Neuron (in vitro differentiated cells): ENCODE measurements around the gene DNMBP.
"Not testable (repeated sequence)": the region's sequence is repeated elsewhere in the genome, so short reads cannot be mapped to it uniquely, and the experiment has no call there.

ENCODE experiments used
- H2AFZ ChIP-seq: one replicate; pipeline ENCODE4 v1.6.1; 2013; ENCODE audit warnings: low read depth, mild to moderate bottlenecking, inconsistent platforms, low read length, moderate library complexity
- H3K27me3 ChIP-seq: one replicate; pipeline ENCODE4 v1.6.1; 2013; ENCODE audit warnings: low read length; ENCODE audit not compliant: insufficient read depth
- H3K36me3 ChIP-seq: one replicate; pipeline ENCODE4 v1.6.1; 2013; ENCODE audit warnings: low read length; ENCODE audit not compliant: insufficient read depth
- H3K4me1 ChIP-seq: one replicate; pipeline ENCODE4 v1.6.1; 2013; ENCODE audit warnings: low read length; ENCODE audit not compliant: insufficient read depth
- H3K4me3 ChIP-seq: 2 replicates; pipeline ENCODE4 v1.5.1; 2013; ENCODE audit warnings: mild to moderate bottlenecking, low read length, moderate library complexity
- H3K9me3 ChIP-seq: one replicate; pipeline ENCODE4 v1.6.1; 2013; ENCODE audit warnings: low read length

DNMBP gene

DNA sequence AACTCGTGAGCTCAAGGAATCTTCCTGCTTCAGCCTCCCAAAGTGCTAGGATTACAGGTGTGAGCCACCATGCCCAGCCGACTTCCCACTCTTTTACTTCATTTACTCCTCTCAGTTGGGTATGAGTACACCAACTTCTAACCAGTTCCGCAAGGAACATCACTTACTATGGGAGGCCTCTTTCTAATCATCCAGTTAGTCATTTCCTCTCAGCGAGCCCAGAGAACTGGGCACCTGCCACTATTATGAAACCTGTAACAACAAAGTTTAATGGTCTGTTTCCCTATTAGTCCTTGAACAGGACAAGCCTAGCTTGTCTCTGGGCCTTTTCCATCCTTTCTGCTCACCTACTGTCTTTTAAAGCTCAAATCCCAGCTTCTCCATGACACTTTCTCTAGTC, 88.8 kb downstream of the DNMBP start:
- Histone ChIP-seq H3K27me3 (no peaks in the 10 kb centered on the region), H3K4me3 (no peak overlapping the region), H3K9me3 (no peaks in the 10 kb centered on the region), H3K36me3 (no peaks in the 10 kb centered on the region), H2AFZ (no peak overlapping the region), H3K4me1 (peaks cover 13% of the 10 kb centered on the region)

- Histone ChIP-seq H3K36me3 (no peaks in the 10 kb centered on the region), H3K27me3 (no peaks in the 10 kb centered on the region), H2AFZ (no peak overlapping the region), H3K4me1 (peaks cover 13% of the 10 kb centered on the region), H3K4me3 (no peak overlapping the region), H3K9me3 (no peaks in the 10 kb centered on the region)
Observed at GRCh38 chr10:99920486-99920885, 89.3 kb downstream of the DNMBP start.

DNA sequence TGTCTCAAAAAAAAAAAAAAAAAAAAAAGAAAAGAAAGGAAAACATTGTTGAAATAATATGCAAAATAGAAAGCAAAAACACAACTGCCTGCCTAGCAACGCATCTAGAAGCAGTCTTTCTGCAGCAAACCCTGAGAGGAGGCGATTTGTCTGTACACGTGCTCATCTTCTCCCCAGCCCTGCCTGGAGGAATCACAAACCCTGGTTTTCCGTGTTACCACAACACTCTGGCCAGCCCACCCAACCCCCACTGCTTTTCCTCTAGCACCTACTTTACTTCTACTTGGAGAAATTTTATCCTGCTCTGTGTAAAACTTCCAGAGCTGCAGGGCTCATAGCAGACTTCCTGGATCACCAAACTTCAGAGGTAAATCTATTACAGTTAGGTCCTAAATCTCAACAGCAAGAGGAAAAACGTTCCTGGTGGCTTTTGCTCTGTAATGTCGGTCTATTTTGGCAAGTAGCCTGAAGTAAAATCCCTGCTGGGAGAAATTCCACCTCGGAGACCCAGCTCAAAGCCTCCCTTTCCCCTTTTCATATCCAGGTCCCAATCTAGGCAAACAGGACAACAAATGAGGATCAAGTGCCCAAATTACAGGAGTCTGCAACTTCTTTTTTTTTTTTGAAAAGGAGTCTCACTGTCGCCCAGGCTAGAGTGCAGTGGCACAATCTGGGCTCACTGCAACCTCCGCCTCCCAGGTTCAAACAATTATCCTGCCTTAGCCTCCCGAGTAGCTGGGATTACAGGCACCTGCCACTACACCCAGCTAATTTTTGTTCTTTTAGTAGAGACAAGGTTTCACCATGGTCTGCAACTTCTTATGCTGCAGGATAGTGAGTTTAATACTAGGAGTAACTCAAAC, 91.6 kb downstream of the DNMBP start:
- Histone ChIP-seq H2AFZ (peak overlapping the region; percentile 84), H3K4me3 (peak overlapping the region; percentile 68)

GRCh38 chr10:99916776-99917175, 93.0 kb downstream of the DNMBP start:
- Histone ChIP-seq H3K4me1 (peaks cover 25% of the 10 kb centered on the region), H3K36me3 (no peaks in the 10 kb centered on the region), H2AFZ (no peak overlapping the region), H3K9me3 (no peaks in the 10 kb centered on the region), H3K4me3 (no peak overlapping the region), H3K27me3 (no peaks in the 10 kb centered on the region)

More for the DNA sequence above, 91.6 kb downstream of the DNMBP start:
- H3K27me3 ChIP-seq = no peaks in the 10 kb centered on the region
- H3K36me3 ChIP-seq = no peaks in the 10 kb centered on the region
- no peaks in the 10 kb centered on the region for H3K9me3 ChIP-seq
- H3K4me1 ChIP-seq = peaks cover 14% of the 10 kb centered on the region

- Histone ChIP-seq H3K9me3 (no peaks in the 10 kb centered on the region), H3K36me3 (no peaks in the 10 kb centered on the region), H3K27me3 (no peaks in the 10 kb centered on the region), H3K4me1 (peaks cover 25% of the 10 kb centered on the region), H3K4me3 (no peak overlapping the region), H2AFZ (no peak overlapping the region)
Observed at GRCh38 chr10:99915414-99915813, 94.3 kb downstream of the DNMBP start.

GRCh38 chr10:99914236-99914635, 95.5 kb downstream of the DNMBP start:
- Histone ChIP-seq H3K4me1 (peaks cover 25% of the 10 kb centered on the region), H3K36me3 (no peaks in the 10 kb centered on the region), H3K27me3 (no peaks in the 10 kb centered on the region), H3K4me3 (peak overlapping the region; percentile 84), H3K9me3 (no peaks in the 10 kb centered on the region), H2AFZ (peak overlapping the region; percentile 92)

DNA sequence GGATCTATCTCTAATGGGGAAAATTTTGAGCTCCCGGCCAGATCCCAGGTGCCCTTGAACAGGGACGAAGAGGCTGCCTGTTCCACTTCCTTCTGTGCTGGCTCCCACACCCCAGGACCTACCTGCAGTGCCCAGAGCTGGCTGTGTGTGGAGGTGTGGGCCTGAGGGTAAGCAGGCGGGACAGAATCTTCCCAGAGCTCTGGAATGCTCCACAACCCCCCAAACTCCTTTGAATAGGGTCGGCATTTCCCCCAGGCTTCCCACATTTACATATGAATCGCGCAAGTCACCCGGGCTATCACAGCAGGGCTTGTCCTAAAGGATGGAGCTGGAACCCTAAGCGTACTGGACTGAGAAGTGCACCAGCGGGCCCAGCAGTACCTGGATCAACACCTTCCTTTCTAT, 95.9 kb downstream of the DNMBP start:
- Histone ChIP-seq H3K4me3 (peak overlapping the region; percentile 84), H2AFZ (peak overlapping the region; percentile 92), H3K36me3 (peaks cover 4% of the 10 kb centered on the region), H3K27me3 (no peaks in the 10 kb centered on the region), H3K4me1 (peaks cover 23% of the 10 kb centered on the region), H3K9me3 (no peaks in the 10 kb centered on the region)

- Histone ChIP-seq H3K4me3 (peak overlapping the region; percentile 84), H3K9me3 (no peaks in the 10 kb centered on the region), H3K27me3 (no peaks in the 10 kb centered on the region), H3K36me3 (peaks cover 22% of the 10 kb centered on the region), H3K4me1 (peaks cover 20% of the 10 kb centered on the region), H2AFZ (no peak overlapping the region)
Observed at GRCh38 chr10:99912041-99912440, 97.7 kb downstream of the DNMBP start.

DNA sequence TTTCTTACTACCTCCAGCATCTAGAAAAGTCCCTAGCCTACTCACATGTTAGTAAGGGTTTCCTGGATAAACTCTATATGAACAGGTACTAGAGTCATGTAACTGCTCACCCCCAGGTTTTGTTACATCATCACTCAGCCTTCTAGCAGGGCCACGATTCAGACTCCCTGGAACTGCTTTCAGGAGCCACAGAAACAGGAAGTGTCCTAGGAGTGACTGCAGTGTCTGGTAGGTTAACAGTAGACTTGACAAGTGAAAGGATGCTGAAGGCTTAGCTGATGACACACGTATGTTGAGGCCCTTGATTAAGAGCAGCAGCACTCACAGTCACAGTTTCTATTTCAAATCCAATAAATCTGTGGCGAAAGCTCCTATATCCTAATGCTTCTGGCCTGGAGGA, 101.2 kb downstream of the DNMBP start:
- Histone ChIP-seq H2AFZ (no peak overlapping the region), H3K27me3 (no peaks in the 10 kb centered on the region), H3K9me3 (no peaks in the 10 kb centered on the region), H3K4me3 (no peak overlapping the region), H3K4me1 (peaks cover 12% of the 10 kb centered on the region), H3K36me3 (peaks cover 57% of the 10 kb centered on the region)

DNA sequence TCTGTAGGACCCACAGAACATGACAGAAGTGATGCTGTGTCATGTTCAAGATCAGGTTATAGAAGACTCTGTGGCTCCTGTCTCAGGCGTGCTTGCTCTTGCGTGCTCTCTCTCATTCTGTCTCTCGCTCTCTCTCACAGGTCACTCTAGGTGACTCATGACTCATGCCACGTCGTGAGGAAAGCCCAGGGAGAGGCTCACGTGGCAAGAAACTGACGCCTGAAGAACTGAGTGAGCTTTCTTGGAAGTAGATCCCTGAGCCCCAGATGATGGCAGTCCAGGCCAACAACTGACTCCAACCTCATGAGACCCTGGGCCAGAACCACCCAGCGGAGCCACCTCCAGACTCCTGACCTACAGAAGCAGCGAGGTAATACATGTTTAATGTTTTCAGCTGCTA, 103.3 kb downstream of the DNMBP start:
- Histone ChIP-seq H3K36me3 (peaks cover 61% of the 10 kb centered on the region), H3K27me3 (no peaks in the 10 kb centered on the region), H3K9me3 (no peaks in the 10 kb centered on the region), H3K4me1 (no peaks in the 10 kb centered on the region), H3K4me3 (no peak overlapping the region), H2AFZ (no peak overlapping the region)

DNA sequence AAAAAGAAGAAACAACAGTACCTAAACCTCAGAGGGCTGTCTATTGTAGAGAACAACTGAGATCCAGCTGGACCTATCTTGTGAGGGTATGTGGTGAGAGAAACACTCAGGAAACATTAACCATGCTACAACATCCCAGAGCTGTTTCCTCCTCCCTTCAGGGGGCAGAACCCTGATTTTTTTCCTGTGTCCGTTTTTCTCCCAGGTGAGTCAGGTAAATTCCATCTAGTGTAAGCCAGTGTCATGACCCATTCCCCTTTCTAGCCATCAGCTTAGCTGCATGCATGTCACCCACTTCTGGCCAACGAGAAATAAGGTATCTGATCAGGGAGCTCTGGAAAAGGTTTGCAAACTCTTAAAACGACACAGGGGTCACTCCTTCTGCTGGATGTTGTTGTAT, 103.8 kb downstream of the DNMBP start:
- Histone ChIP-seq H3K4me1 (no peaks in the 10 kb centered on the region), H3K27me3 (no peaks in the 10 kb centered on the region), H3K36me3 (peaks cover 61% of the 10 kb centered on the region), H2AFZ (no peak overlapping the region), H3K9me3 (no peaks in the 10 kb centered on the region), H3K4me3 (no peak overlapping the region)

DNA sequence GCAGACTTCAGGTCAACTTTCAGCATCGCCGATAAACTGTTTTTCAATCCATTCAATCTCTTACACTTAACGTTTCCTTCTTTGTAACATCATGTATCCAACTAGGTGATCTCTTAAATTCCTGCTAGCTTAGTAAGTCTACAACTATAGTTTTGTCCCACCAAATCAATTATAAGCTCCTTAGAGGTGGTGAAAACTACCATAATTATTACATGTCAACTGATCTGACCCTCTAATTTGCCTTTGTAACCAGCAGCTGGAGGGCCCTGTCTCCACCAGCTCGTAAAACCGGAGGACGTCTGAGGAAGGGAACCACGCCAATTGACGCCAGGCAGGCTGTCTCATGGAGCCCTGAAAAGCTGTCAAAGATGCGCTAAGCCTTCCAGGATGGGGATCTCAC, 113.9 kb downstream of the DNMBP start:
- Histone ChIP-seq H3K36me3 (peaks cover 72% of the 10 kb centered on the region), H3K4me1 (no peaks in the 10 kb centered on the region), H3K4me3 (no peak overlapping the region), H3K27me3 (no peaks in the 10 kb centered on the region), H2AFZ (no peak overlapping the region), H3K9me3 (peaks cover 4% of the 10 kb centered on the region)

DNA sequence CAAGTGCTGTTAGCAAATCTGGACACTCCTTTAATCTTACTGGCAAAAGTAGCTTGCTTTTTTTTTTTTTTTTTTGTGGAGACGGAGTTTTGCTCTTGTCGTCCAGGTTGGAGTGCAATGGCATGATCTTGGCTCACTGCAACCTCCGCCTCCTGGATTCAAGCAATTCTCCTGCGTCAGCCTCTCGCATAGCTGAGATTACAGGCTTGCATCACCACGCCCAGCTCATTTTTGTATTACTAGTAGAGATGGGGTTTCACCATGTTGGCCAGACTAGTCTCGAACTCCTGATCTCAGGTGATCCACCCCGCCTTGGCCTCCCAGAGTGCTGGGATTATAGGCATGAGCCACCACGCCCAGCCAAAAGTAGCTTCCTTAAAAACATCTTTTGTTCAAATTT, 114.7 kb downstream of the DNMBP start:
- peaks cover 74% of the 10 kb centered on the region for H3K36me3 ChIP-seq
- H3K4me3 ChIP-seq, H3K9me3 ChIP-seq, H2AFZ ChIP-seq, H3K4me1 ChIP-seq, H3K27me3 ChIP-seq: not testable (repeated sequence)

GRCh38 chr10:99894613-99895012, 115.1 kb downstream of the DNMBP start:
- no peak overlapping the region for H2AFZ ChIP-seq
- H3K36me3 ChIP-seq = peaks cover 76% of the 10 kb centered on the region
- peaks cover 4% of the 10 kb centered on the region for H3K9me3 ChIP-seq

More at GRCh38 chr10:99894613-99895012, 115.1 kb downstream of the DNMBP start:
- no peaks in the 10 kb centered on the region for H3K27me3 ChIP-seq
- H3K4me3 ChIP-seq = no peak overlapping the region
- no peaks in the 10 kb centered on the region for H3K4me1 ChIP-seq
